GM10248 (cell line): Measurements from ENCODE around the gene NFIA.

Source experiments
- CTCF ChIA-PET: fragments of 300-600 bp; sonication (Branson Sonifier 250); formaldehyde crosslinking; extraction: SDS; loops from one replicate; lab custom pipeline; 2021; ENCODE audit warnings: antibody characterized with exemption; lab: Yijun Ruan, JAX
- POLR2A ChIA-PET: fragments of 350-650 bp; sonication (Branson Sonifier 250); formaldehyde crosslinking; extraction: SDS; loops from one replicate; lab custom pipeline; 2020; ENCODE audit warnings: antibody characterized with exemption; lab: Yijun Ruan, JAX
- DNase-seq: peaks from one replicate; pipeline ENCODE4 v3.0.0; 2012; ENCODE audit errors: extremely low spot score
- TF ChIP-seq, protein P1 (sequence below): IDR thresholded peaks from 2 replicates; pipeline ENCODE4 v1.5.1; 2012; ENCODE audit warnings: mild to moderate bottlenecking, low read depth; ENCODE audit errors: extremely low read depth, missing control alignments, control extremely low read depth

NFIA gene

DNA sequence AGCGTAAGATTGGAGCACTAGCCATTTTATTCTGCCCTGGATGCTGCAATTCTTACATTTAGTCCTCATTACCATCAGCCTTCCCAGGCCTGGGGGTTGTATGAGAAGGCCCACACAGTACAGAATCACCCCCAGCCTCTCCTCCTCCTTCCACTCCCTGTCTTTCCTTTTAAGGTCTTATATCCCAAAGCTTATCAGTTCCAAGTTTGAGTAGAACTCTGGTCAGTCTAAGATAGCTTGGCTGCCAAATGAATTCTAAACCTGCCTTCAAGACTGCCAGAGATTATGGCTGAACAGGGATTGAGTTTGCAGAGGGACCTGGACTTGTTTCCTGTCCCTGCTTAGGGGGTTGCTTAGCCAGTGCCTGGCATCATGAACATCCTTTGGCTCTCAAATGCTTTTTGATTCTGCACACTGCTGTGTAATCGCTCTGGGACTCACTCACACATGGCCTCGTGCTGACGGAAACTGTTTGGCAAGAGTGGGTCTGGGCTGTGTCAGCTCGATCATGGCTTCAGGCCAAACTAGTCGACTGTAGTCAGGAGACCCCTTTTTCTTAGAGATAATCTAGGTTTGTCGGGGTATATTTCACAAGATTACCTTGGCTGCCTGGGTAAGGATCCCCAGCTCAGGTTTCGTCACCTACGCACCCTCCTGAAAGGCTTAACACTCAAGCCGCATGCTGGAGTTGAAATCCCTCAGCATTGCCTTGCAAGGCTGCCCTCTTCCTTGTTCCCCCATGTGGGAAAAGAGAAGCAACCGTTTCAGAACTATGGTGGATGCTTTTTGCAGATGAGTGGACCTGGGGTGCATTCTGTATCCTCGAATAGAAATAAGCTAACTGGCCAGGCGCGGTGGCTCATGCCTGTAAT is 252.6 kb downstream of the NFIA start:
- CTCF ChIA-PET = interaction anchor here (1.5 to 2.1 kb wide), 2 partner anchors 16 to 23 kb away, joined by 3 to 5 read pairs; no protein-coding TSS in a partner anchor
- no peak for DNase-seq
- POLR2A ChIA-PET = no interaction called here
- TF ChIP-seq, protein P1, sequence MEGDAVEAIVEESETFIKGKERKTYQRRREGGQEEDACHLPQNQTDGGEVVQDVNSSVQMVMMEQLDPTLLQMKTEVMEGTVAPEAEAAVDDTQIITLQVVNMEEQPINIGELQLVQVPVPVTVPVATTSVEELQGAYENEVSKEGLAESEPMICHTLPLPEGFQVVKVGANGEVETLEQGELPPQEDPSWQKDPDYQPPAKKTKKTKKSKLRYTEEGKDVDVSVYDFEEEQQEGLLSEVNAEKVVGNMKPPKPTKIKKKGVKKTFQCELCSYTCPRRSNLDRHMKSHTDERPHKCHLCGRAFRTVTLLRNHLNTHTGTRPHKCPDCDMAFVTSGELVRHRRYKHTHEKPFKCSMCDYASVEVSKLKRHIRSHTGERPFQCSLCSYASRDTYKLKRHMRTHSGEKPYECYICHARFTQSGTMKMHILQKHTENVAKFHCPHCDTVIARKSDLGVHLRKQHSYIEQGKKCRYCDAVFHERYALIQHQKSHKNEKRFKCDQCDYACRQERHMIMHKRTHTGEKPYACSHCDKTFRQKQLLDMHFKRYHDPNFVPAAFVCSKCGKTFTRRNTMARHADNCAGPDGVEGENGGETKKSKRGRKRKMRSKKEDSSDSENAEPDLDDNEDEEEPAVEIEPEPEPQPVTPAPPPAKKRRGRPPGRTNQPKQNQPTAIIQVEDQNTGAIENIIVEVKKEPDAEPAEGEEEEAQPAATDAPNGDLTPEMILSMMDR = no peak

DNA sequence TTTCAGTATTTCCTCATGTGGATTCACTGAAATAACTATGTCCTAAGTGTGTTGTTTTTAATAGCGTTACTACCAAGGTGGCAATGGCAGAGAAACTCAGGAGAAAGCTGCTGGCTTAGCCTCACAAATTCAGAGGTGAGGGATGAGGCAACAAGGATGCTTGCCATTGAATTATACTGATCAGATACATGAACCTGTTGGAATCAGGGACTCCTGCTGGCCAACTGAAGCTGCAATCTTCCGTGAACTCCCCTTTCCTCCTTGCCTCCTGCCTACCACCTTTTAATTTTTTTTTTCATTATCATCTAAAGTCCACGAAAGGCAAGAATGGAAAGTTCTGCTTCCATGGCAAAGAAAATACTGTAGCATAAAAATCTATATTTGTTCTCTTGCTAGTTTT is 254.7 kb downstream of the NFIA start:
- ChIA-PET CTCF (interaction anchor here (2.1 kb wide), 1 partner anchor 14 kb away, joined by 5 read pairs; no protein-coding TSS in a partner anchor), POLR2A (no interaction called here)
- TF ChIP-seq, protein P1 = no peak
- DNase-seq = no peak

DNA sequence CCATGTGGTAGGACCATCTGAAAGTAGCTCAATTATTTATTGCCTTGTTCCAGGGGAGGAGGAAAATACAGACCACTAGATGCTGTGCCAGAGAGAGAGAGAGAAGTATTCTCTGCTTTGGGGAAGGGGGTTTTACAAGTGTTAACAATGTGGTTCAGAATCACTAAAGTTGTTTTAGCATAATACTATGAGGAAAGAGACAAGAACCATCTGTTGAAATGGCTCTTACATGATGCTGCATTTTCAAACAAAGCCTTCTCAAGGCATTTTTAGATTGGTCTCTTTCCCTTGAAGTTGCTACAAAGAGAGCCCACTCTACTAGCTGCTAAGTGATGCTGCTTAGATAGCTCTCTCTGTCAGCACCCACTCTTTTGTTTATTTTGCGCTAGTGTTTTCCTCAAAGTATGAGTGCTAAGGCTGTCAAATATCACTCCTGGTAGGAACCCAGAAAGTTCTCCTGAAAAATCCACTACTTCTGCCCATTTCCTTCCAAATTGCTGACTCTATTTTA is 255.1 kb downstream of the NFIA start:
- DNase-seq = no peak
- ChIA-PET CTCF (interaction anchor here (2.1 kb wide), 1 partner anchor 13 kb away, joined by 5 read pairs; no protein-coding TSS in a partner anchor), POLR2A (no interaction called here)
- TF ChIP-seq, protein P1 = no peak

DNA sequence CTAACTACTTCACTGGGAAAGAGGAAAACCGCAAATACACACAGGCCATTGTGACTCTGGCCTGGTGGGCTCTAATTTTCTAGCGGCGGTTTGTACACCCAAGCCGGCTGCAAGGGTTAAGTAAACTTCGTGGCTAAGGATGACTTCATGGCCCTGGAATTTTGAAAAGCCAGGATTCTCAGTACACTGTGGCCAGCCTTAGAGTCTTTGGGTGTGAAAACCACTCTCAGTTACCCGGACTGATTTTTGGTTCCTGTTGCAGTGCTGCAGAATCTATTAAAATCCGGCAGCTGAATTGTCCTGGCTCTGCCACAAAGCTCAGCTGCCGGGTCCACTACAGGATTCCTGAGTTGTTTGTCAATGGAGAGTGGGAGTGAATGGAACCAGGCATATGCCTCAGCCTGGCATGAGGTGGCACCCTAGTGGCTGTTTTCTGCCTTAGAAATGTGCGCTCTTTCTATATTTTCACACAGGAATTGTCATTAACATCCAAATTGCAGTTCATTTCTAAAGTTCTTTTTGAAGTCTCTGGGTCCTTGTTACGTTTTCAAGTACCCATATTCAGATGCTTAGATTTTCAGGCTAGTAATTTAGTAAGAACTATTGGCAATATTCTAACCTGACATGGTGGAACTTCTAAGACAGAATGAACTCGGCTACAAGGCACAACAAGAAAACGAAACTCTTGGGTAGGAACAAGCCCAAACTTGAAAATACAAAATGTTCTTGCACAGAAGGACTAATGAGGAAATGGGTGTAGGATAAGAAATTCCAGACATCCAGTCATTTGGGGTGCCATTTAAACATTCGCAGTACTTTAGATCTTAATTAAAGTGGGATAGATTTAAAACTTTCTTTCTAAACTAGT is 255.9 kb downstream of the NFIA start:
- no peak for DNase-seq
- TF ChIP-seq, protein P1 = no peak
- ChIA-PET POLR2A (no interaction called here), CTCF (interaction anchor here (0.8 kb wide), 1 partner anchor 12 kb away, joined by 3 read pairs; no protein-coding TSS in a partner anchor)

DNA sequence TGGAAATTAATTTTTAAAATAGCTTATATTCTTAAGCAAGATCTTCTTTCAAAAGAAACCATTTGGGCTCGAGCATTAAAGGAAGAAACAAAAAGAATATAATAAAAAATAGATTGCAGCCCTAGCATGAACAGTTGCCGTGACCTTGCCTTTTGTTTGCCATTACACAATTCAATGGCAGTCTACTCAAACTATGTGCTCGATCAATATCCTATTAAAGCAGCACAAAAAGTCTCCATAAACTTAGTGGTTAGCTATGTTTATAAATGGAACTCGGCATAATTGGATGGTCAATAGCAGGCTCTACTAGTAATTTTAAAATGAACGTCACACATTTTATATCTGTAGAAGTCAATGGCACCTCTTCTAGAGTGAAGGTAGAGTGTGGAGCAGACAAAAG is 256.5 kb downstream of the NFIA start:
- TF ChIP-seq, protein P1 = no peak
- CTCF ChIA-PET = interaction anchor here (0.8 to 1.4 kb wide), 2 partner anchors 12 to 18 kb away, joined by 3 read pairs; no protein-coding TSS in a partner anchor
- POLR2A ChIA-PET = no interaction called here
- DNase-seq = no peak

DNA sequence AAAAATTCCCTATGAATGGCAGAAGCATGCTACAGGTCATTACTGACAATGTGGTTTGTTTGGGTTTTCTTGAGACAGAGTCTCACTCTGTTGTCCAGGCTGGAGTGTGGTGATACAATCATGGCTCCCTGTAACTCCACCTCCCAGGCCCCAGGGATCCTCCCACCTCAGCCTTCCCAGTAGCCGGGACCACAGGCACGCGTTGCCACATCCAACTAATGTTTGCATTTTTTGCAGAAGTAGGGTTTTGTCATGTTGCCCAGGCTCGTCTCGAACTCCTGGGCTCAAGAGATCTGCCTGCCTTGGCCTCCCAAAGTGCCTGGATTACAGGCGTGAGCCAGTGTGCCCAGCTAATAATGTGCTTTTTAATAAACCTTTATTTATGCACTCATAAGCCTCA is 259.1 kb downstream of the NFIA start:
- CTCF ChIA-PET = interaction anchor here (1.4 kb wide), 1 partner anchor 23 kb away, joined by 3 read pairs; no protein-coding TSS in a partner anchor

More for the DNA sequence above, 259.1 kb downstream of the NFIA start:
- POLR2A ChIA-PET = no interaction called here
- TF ChIP-seq, protein P1 = no peak
- no peak for DNase-seq
